Stomach smooth muscle (tissue), 2 donors: ENCODE measurements around the gene AP2B1.
A peak's percentile ranks its signal among the peaks of the same experiment; 100 is the strongest.

ENCODE experiments used
- H3K27ac ChIP-seq: one replicate; pipeline ENCODE4 v1.7.0; 2013; ENCODE audit warnings: mild to moderate bottlenecking, low read length, inconsistent platforms
- H3K27me3 ChIP-seq, 2 donors: one replicate each; pipeline ENCODE4 v1.7.0; 2013; ENCODE audit warnings: low read length in 2 of 2; ENCODE audit not compliant: insufficient read depth in 2 of 2, control insufficient read depth in 1 of 2
- H3K36me3 ChIP-seq, 2 donors: one replicate each; pipeline ENCODE4 v1.7.0; 2013; ENCODE audit warnings: low read length in 2 of 2; ENCODE audit not compliant: control insufficient read depth in 2 of 2, insufficient read depth in 2 of 2
- H3K4me1 ChIP-seq: one replicate; pipeline ENCODE4 v1.7.0; 2013; ENCODE audit warnings: low read length; ENCODE audit not compliant: control insufficient read depth, insufficient read depth
- H3K4me3 ChIP-seq, 2 donors: one replicate each; pipeline ENCODE4 v1.7.0; 2013; ENCODE audit warnings: low read length in 2 of 2
- H3K9ac ChIP-seq, 2 donors: one replicate each; pipeline ENCODE4 v1.7.0; 2013; ENCODE audit warnings: low read length in 2 of 2, mild to moderate bottlenecking in 1 of 2
- H3K9me3 ChIP-seq, 2 donors: one replicate each; pipeline ENCODE4 v1.7.0; 2013; ENCODE audit warnings: low read length in 2 of 2; ENCODE audit not compliant: control insufficient read depth in 2 of 2
- donor health status: healthy.
- donor health status: Pancreatic carcinoma.

AP2B1 gene

DNA sequence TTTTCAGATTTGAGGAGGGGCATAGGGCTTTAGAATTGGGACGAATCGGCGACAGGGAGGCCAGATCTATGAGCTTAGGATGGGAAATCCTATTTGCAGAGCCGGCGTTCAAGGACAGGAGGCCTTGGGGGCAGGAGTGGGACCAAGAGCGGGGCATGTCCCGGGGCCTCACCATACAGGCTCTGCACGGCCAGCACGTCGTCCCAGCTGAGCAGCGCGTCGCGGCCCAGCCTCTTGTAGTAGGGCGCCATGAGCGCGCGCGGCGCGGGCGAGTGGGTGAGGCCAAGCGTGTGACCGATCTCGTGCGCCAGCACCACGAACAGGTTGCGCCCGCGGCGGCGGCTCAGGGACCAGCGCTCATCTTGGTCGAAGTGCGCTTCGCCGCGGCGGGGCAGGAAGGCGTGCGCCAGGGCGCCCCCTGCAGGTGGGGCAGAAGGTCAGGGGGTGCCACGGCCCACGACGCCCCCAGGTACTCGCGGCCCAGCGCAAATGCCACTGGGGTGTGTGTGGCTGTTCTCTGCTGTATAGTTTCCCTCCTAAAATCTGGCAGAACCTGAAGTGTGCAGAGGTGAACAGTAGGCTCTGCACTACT, 182.9 kb downstream of the AP2B1 start:
- peaks cover 45% of the 10 kb centered on the region for H3K4me1 ChIP-seq
- no peak overlapping the region for H3K27ac ChIP-seq
- no peaks in the 10 kb centered on the region for H3K27me3 ChIP-seq
- H3K4me3 ChIP-seq, result no peak overlapping the region
- H3K9ac ChIP-seq, result no peak overlapping the region
- H3K36me3 ChIP-seq, result no peaks in the 10 kb centered on the region
- H3K9me3 ChIP-seq, result no peaks in the 10 kb centered on the region

DNA sequence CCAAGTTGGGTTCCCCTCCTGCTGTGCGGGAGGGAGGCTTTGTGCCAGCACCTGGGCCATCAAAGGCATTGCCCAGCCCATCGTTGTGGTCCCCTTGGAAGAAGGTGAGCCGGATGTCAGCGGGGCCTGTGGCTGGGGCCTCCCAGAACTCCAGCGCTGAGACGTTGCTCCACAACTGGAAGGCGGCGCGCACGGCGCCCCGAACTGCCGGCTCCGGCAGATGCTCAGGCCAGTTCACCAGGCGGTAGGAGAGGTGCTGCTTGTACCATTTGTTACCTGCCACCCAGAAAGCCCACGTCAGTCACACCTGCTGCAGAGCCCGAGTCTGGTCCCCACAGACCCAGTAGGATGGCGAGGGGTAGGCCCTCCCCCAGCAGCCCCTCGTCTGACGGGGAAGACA, 186.0 kb downstream of the AP2B1 start:
- H3K9ac ChIP-seq, result peak overlapping the region; percentile 34 to 64
- no peaks in the 10 kb centered on the region for H3K27me3 ChIP-seq
- H3K9me3 ChIP-seq, result no peaks in the 10 kb centered on the region
- peaks cover 42% of the 10 kb centered on the region for H3K4me1 ChIP-seq
- peak overlapping the region; percentile 99 for H3K27ac ChIP-seq
- peaks cover 3 to 5% of the 10 kb centered on the region in 2 donors for H3K36me3 ChIP-seq
- H3K4me3 ChIP-seq, result no peak overlapping the region

DNA sequence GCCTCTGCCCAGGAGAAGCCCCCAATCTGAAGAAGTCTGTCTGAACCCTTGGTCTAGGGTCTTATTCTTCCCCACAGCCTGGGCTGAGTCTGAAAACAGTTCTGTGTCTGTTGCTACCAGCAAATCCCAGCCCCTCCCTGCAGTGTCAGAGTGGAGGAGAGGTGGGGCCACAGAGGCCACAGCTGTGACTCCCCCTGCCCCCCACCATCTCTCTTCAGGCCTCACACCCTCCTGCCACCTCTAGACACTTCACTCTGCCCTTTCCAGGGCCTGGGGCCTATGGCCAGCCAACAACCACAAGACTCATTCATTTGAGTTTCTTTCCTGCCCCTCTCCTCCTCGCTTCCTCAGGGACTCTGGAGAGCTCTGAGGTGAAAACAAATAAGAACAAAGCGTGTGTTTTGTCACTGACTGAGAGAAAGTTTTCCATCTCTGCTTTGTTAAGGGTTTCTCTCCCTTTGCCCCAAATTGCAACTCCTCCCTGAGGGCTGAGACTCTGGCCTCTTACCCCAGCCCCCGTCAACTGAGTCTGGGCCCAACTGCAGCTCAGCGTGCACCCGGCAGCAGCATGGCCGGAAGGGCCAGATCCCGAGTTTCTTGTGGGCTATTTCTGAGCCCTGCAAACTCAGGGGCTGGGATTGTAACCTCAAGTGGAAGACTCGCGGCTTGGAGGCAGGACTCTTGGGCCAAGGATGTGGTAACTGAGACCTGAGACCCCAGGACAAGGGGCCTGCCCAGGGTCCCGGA, 186.7 kb downstream of the AP2B1 start:
- Histone ChIP-seq H3K27me3 (no peaks in the 10 kb centered on the region), H3K4me3 (peak overlapping the region in 1 of 2 donors; percentile 3), H3K9ac (peak overlapping the region; percentile 34 to 64), H3K9me3 (no peaks in the 10 kb centered on the region), H3K27ac (peak overlapping the region; percentile 99), H3K4me1 (peaks cover 44% of the 10 kb centered on the region), H3K36me3 (peaks cover 3 to 5% of the 10 kb centered on the region in 2 donors)

DNA sequence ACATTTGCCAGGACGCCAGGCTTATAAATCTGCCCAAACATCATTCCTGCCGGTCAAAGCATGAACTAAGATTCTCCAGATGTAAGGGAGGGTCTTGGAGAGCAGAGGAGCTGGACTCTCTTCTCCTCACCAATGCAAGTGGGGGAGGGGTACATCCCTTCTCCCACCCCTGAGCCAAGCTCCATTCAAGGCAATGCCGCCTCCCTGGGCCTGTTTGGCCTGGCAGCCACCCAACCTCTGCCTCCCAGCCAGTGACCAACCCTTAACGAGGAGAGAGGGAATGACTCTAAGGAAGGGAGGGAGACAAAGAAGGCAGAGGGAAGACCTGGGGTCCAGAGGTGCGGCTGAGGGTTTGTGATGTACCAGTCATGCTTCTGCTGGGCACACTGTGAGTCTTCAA, 187.4 kb downstream of the AP2B1 start:
- Histone ChIP-seq H3K4me3 (peak overlapping the region; percentile 31 to 68), H3K4me1 (peaks cover 44% of the 10 kb centered on the region), H3K9me3 (no peaks in the 10 kb centered on the region), H3K27me3 (no peaks in the 10 kb centered on the region), H3K36me3 (peaks cover 6 to 7% of the 10 kb centered on the region in 2 donors), H3K9ac (peak overlapping the region; percentile 80), H3K27ac (peak overlapping the region; percentile 99)

DNA sequence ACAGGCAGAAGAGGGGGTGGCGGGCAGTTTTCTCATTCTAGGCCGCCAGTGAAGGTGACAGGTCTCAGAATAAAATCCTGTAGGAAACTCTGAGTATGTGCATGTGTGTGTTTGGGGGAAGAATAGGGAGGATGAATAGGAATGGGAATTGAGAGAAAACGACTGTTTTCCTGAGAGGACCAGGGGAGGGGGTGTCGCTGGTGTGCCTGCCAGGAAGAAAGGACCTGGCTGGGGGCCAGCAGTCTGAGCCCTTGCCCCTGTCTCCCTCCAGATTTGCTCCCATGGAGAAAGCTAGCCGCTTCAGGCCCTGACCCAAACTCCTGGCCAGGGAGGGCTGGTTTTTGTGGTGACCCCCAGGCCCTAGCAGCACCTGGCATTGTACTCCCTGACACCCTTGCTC, 187.9 kb downstream of the AP2B1 start:
- H3K36me3 ChIP-seq, result peaks cover 7 to 9% of the 10 kb centered on the region in 2 donors
- no peaks in the 10 kb centered on the region for H3K9me3 ChIP-seq
- peak overlapping the region; percentile 31 to 68 for H3K4me3 ChIP-seq
- H3K4me1 ChIP-seq, result peaks cover 44% of the 10 kb centered on the region
- H3K27ac ChIP-seq, result peak overlapping the region; percentile 99
- H3K27me3 ChIP-seq, result no peaks in the 10 kb centered on the region
- H3K9ac ChIP-seq, result peak overlapping the region; percentile 80

DNA sequence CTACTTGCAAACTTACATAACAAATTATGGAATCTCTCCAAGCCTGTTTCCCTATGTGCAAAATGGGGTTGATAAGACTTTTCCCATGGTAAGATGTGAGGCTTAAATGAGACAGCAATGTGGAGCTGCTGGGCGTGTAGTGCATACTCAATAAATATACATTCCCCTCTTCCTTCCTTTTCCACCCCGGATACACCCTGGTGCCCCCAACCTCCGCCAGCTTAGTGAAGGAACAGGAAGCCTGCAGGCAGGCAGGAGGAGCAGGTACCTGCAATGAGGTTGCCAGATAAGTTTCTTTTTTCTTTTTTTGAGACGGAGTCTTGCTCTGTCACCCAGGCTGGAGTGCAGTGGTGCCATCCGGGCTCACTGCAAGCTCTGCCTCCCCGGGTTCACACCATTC, 188.5 kb downstream of the AP2B1 start:
- Histone ChIP-seq H3K27ac (peak overlapping the region; percentile 99), H3K4me1 (peaks cover 44% of the 10 kb centered on the region)

More for the DNA sequence above, 188.5 kb downstream of the AP2B1 start:
- H3K27me3 ChIP-seq, result no peaks in the 10 kb centered on the region
- H3K36me3 ChIP-seq, result peaks cover 7 to 9% of the 10 kb centered on the region in 2 donors
- H3K4me3 ChIP-seq, result peak overlapping the region; percentile 31 to 68
- no peaks in the 10 kb centered on the region for H3K9me3 ChIP-seq
- H3K9ac ChIP-seq, result peak overlapping the region; percentile 80
